Retina (tissue), 1 donor: ENCODE data around the gene TTC22.

Source experiments
- DNase-seq: peaks from one replicate; pipeline ENCODE4 v3.0.0-alpha.2; 2016

The TTC22 gene

DNA sequence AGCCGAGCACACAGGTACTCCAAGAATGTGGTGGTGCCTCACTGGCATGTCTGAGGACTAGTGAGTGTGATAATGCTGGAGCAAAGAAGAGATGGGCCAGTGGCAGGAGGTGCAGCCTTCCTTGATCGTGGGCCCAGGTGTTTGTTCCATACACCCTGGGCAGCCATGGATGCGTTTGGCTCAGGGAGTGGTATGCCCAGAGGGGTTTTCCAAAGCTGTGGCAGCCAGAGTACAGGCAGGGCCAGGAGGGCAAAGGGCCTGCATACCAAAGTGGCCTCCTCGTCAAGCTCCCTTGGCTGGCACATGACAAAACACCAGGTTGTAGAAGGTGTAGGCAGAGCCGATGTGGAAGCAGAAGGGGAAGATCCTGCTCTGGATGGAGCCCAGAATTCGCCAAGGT is 55.8 kb downstream of the TTC22 start:
- DNase-seq, result no peak

DNA sequence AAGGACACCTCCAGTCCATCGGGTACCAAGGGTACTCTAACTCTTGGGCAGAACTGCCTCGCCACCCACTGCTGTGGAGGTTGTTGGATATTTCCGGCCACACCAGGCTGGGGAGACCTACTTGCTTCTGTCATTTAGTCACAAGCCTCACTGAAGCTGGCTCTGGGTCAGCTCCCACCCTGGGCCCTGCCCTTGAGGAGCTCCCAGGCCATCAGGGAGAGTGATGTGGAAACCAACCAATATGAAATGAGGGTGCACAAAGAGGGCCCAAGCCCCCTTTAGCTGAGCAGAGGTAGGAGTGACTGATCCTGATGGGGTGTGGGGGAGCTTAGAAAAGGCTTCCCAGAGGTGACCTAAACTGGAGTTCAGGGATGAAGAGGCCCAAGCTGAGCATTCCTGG is 56.4 kb downstream of the TTC22 start:
- DNase-seq, result no peak

DNA sequence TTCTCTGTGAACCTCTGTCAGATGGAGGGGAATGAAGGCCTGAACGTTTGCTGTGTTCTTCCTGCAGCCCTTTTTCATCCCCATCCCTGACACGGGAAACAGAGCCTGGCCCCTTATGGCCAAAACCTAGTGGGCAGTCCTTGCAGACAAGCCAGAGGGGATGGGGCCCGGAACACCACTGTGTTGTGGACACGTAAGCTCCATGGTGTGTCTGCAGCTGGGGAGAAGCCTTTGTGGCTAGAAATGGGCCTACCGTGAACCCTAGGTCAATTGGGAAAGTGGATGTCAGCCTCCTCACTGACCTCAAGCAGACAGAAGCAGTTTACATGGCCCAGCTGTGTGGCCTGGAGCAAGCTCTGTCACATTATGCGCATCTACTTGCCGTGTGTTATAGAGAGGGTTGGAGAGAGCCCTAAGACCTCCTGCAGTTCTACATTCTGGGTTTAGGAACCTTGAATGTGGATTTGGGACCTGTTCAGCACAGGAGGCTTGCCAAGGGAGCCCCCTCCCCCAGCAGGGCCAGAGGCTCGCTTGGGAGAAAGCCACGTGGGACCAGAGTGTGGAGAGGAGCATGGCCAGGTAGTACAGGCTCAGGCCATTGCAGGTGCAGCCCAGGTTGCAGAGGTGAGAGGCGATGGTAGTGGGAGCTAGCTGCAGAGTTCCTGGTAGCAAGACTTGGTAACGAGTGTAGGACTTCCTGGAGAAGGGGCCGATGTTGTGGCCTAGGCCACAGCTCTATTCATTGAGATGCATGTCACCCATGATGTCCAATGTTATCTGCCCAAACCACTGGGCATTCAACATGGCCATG is 57.5 kb downstream of the TTC22 start:
- DNase-seq, result no peak

DNA sequence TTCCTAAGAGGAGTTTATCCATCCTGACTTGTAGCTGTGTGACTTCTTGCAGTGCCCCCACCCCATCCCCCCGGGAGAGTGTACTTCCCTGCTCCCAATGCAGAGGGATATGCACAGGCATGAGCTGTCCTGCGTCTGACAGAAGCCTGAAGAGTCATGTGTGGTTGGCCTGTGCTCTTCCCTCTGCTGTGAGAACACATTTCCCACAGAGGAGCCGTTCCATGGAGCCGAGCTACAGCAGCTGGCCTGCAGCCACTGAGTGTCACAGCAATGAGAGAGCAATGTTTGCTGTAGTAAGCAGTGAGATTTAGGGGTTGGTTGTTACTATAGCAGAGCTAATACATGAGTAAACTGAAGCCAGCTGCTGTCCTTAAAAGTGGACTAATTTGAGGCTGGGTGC is 58.8 kb downstream of the TTC22 start:
- DNase-seq, result no peak

DNA sequence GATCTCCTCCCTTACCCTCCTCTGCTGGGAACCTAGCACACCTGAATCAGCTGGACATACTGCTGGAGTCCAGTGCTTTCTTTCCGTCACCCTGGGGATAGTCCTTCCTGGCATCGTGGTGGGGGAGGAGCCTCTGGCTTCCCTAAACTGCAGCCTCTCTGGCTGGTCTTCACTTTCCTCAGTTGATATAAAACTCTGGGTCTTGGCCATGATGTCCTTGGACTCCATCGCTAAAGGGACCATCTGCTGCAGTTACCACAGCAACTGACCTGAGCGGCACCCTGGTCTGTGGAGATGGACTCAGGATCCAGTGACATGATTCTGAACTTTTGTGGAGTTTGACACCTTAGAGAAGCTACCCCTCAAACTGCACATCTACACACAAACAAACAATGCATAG is 59.6 kb downstream of the TTC22 start:
- DNase-seq, result no peak

DNA sequence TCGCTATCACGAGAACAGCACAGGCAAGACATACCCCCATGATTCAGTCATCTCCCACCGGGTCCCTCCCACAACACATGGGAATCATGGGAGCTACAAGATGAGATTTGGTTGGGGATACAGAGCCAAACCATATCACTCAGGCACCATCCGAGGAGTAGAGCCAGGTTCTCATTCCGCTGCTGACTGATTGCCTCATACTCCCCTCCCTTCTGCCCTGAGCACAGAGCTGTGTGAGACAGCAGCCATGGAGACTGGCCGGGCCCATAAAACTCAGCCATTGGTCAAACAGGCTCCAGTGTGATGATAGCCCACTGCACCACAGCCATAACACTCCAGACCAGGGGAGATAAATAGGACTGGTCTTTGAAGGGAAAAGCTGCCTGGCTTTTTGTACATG is 62.9 kb downstream of the TTC22 start:
- no peak for DNase-seq

DNA sequence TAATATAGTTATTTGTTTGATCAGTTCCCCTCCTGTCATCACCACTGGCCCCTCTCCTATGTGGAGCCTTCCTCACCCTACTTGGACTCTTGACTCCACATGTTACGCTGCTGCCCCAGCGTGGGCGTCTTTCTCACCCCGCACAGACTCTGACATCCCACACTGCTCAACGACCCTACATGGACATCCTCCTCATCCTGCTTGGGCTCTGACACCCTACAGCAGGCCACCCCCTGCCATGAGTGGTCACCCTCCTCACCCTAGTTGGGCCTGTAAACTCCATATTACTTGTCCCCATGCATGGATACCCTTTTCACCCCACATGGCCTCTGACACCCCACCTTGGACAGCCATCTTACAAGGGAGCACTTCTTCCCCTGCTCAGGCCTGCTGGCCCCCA is 64.4 kb downstream of the TTC22 start:
- DNase-seq, result no peak
